ENCODE measurements around the gene HAS3. TPM values are rescaled to one million over a fixed set of nuclear protein-coding genes. Genes with fewer than 3 reads are reported as not detected.

HAS3 gene
- total RNA-seq, 3 donors from 2014 or later: 0.96 to 10.5 (median 2.5) TPM

- Histone ChIP-seq H3K4me1 (no peaks in the 10 kb centered on the region), H3K9me3 (no peaks in the 10 kb centered on the region), H3K36me3 (no peaks in the 10 kb centered on the region), H3K27ac (no peak overlapping the region), H3K4me3 (no peak overlapping the region), H3K27me3 (no peaks in the 10 kb centered on the region)
- TF ChIP-seq POLR2AphosphoS5 (IDR thresholded peaks at IDR 0.05) (no peak), POLR2A (IDR thresholded peaks at IDR 0.05) (no peak), CTCF (IDR thresholded peaks at IDR 0.05) (no peak)
- DNase-seq (ENCODE audit: low spot score in 2 of 2): no peak
- intact Hi-C loops (cut with DNase I; ENCODE audit: low total_unique reads): no loop called here
Observed at GRCh38 chr16:69093974-69094373, 11.5 kb upstream of the HAS3 start.

- TF ChIP-seq POLR2A (IDR thresholded peaks at IDR 0.05) (no peak), POLR2AphosphoS5 (IDR thresholded peaks at IDR 0.05) (no peak), CTCF (IDR thresholded peaks at IDR 0.05) (no peak)
- DNase-seq (ENCODE audit: low spot score in 2 of 2): no peak
- Histone ChIP-seq H3K36me3 (no peaks in the 10 kb centered on the region), H3K9me3 (no peaks in the 10 kb centered on the region), H3K4me3 (no peak overlapping the region), H3K4me1 (no peaks in the 10 kb centered on the region), H3K27me3 (no peaks in the 10 kb centered on the region), H3K27ac (no peak overlapping the region)
- intact Hi-C loops (cut with DNase I; ENCODE audit: low total_unique reads): no loop called here
Observed at GRCh38 chr16:69094501-69094900, 11.0 kb upstream of the HAS3 start.

GRCh38 chr16:69095193-69095592 is 10.3 kb upstream of the HAS3 start:
- no peak for DNase-seq (ENCODE audit: low spot score in 2 of 2)

GRCh38 chr16:69100071-69100691 is 5.3 kb upstream of the HAS3 start:
- H3K4me3 ChIP-seq: no peak overlapping the region
- no peaks in the 10 kb centered on the region for H3K27me3 ChIP-seq
- no peak for DNase-seq (ENCODE audit: low spot score in 2 of 2)
- H3K27ac ChIP-seq: no peak overlapping the region
- intact Hi-C loops (cut with DNase I; ENCODE audit: low total_unique reads): no loop called here
- no peak for TF ChIP-seq POLR2AphosphoS5 (IDR thresholded peaks at IDR 0.05)
- H3K9me3 ChIP-seq: no peaks in the 10 kb centered on the region
- no peaks in the 10 kb centered on the region for H3K36me3 ChIP-seq
- H3K4me1 ChIP-seq: no peaks in the 10 kb centered on the region

More at GRCh38 chr16:69095193-69095592, 10.3 kb upstream of the HAS3 start:
- no peaks in the 10 kb centered on the region for H3K27me3 ChIP-seq
- no peak overlapping the region for H3K27ac ChIP-seq
- no peak overlapping the region for H3K4me3 ChIP-seq
- no peaks in the 10 kb centered on the region for H3K36me3 ChIP-seq
- TF ChIP-seq POLR2AphosphoS5 (IDR thresholded peaks at IDR 0.05) (no peak), POLR2A (IDR thresholded peaks at IDR 0.05) (no peak), CTCF (IDR thresholded peaks at IDR 0.05) (no peak)
- no peaks in the 10 kb centered on the region for H3K9me3 ChIP-seq
- no peaks in the 10 kb centered on the region for H3K4me1 ChIP-seq
- intact Hi-C loops (cut with DNase I; ENCODE audit: low total_unique reads): no loop called here

GRCh38 chr16:69106491-69107315 is 1.2 kb downstream of the HAS3 start:
- H3K27me3 ChIP-seq: peaks cover 0 to 3% of the 10 kb centered on the region in 2 donors
- H3K4me1 ChIP-seq: peaks cover 7 to 11% of the 10 kb centered on the region in 2 donors
- H3K4me3 ChIP-seq: peak overlapping the region; percentile 45 to 85 (median 63)
- no peak for TF ChIP-seq CTCF (IDR thresholded peaks at IDR 0.05)
- no peak for TF ChIP-seq POLR2A (IDR thresholded peaks at IDR 0.05)
- no peak for TF ChIP-seq POLR2AphosphoS5 (IDR thresholded peaks at IDR 0.05)
- intact Hi-C loops (cut with DNase I; ENCODE audit: low total_unique reads): no loop called here
- H3K36me3 ChIP-seq: no peaks in the 10 kb centered on the region
- peak overlapping the region in 1 of 2 donors; percentile 9 for H3K27ac ChIP-seq
- no peaks in the 10 kb centered on the region for H3K9me3 ChIP-seq
- DNase-seq (ENCODE audit: low spot score in 2 of 2): no peak
